Measurements from ENCODE around the gene LRRC57. TPM values are rescaled to one million over a fixed set of nuclear protein-coding genes. Genes with fewer than 3 reads are reported as not detected.

Gene LRRC57
- 21.6 TPM for polyA plus RNA-seq (2013, experiment 1 of 4)
- 24.6 TPM for polyA plus RNA-seq (2013, experiment 2 of 4)
- polyA plus RNA-seq (2013, experiment 3 of 4), result 16.8 TPM
- polyA plus RNA-seq (2013, experiment 4 of 4), result 14.7 TPM

DNA sequence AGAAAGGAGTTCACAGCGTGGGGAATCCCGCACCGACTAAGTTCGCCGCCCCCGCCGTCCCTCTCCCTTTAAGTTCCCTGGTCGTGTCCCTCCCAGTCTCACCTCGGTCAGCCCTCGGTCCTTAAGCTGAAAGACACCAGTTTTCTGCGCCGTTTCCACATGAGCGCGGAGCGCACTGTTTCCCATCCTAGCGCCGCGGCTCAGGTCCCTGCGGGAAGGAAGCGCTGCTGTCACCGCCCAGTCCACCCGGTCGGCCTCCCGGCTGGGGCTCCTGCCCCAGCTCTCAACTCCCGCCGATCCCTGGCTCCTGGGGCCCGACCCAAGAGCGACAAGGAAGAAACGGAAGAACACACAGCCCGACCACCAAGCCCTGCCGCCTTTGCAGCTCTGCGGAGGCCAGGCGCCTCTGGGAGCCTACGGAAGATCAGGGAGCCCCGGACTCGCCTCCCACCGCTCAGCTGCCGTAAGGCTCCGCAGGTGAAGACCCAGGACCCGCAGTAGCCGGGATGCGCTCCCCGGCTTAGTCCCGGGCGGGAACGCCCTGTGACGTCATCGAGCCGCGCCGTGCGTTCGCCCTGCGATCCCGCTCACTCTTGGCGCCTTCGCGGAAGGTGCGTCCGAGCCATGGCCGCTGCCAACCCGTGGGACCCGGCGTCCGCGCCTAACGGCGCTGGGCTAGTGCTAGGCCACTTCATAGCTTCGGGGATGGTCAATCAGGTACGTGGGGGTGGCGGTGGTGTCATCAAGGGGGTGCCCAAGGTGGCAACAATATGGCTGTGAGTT, at the start of gene LRRC57, which contains the start of gene HAUS2:
TSS of gene LRRC57 (minus strand) at position 545 of the 783 bp plus-strand sequence. CDS start at position 186, 359 bp downstream.
TSS of gene HAUS2 (plus strand) at position 590 of the 783 bp plus-strand sequence. CDS start at position 625, 35 bp downstream.
- H3K36me3 ChIP-seq (ENCODE audit: control insufficient read depth, insufficient read depth, low read length), result peaks cover 6% of the 10 kb centered on the region
- peak within 1 kb of the TSS; percentile 85 for H3K4me3 ChIP-seq (ENCODE audit: insufficient read depth, low read depth, low read length)
- no peaks in the 10 kb centered on the region for H3K27me3 ChIP-seq (ENCODE audit: control insufficient read depth, insufficient read depth, low read length, poor library complexity, severe bottlenecking)
- H3K4me1 ChIP-seq (ENCODE audit: control insufficient read depth, insufficient read depth, low read length), result peaks cover 13% of the 10 kb centered on the region
- H3K9me3 ChIP-seq (ENCODE audit: control insufficient read depth, low read length), result no peaks in the 10 kb centered on the region
- peak within 1 kb of the TSS; percentile 56 for H3K27ac ChIP-seq (ENCODE audit: insufficient read depth, low read depth, low read length, poor library complexity, severe bottlenecking)
- WGBS, 2 experiments, result 0% methylated on average over 71 of the region's 71 CpGs

DNA sequence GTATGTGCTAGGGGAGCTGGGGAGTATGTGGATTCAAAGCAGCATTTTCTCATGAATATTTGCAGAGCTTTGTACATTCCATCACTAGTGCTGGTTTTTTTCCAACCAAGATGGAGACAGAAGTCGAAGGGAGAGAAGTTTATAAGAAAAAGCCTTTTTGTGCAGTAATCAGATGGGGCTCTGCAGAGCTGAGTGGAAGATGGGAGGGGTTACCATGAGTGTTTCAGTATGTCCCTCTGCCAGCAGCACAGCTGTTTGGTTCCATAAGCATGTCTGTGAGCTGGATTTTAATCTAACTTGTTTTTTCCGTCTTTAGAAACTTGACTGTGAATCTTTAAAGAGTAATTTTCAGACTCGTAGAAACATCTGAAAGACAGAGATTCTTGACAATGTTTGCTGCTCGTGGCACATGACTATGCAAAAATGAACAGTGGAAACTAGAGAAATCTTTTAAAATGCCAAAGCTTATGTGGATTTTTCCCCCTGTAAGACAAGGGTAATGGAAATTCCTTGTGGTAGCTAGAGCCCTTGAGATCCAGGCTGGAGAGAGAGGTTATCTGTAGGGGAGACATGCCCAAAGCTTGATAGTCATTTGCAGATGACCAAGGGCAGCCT, 47.1 kb upstream of the LRRC57 start:
- no peaks in the 10 kb centered on the region for H3K27me3 ChIP-seq (ENCODE audit: control insufficient read depth, insufficient read depth, low read length, poor library complexity, severe bottlenecking)
- H3K36me3 ChIP-seq (ENCODE audit: control insufficient read depth, insufficient read depth, low read length), result peaks cover 2% of the 10 kb centered on the region
- WGBS, 2 experiments, result 94 to 95% methylated on average over 4 of the region's 4 CpGs
- H3K27ac ChIP-seq (ENCODE audit: insufficient read depth, low read depth, low read length, poor library complexity, severe bottlenecking), result no peak overlapping the region
- H3K9me3 ChIP-seq (ENCODE audit: control insufficient read depth, low read length), result no peaks in the 10 kb centered on the region
- no peaks in the 10 kb centered on the region for H3K4me1 ChIP-seq (ENCODE audit: control insufficient read depth, insufficient read depth, low read length)
- H3K4me3 ChIP-seq (ENCODE audit: insufficient read depth, low read depth, low read length), result no peak overlapping the region

DNA sequence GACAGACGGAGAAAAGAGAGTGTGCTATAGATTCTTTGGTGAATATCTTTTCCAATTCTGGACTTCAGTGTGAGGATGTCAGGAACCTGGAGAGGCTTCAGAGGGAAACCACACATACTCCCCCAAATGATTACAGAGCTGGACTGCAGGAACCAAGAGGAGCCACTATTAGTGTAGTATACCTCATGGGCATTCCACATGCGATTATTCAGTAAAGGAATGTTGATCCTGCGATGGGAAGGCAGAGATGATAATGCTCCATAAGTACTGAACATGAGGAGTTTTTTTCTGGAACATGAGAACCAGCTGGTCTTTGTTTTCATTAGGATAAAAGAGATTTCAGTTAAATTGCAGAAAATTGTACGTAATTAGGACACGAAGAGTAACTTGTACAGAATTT, 45.5 kb upstream of the LRRC57 start:
- Histone ChIP-seq H3K36me3 (ENCODE audit: control insufficient read depth, insufficient read depth, low read length) (peaks cover 1% of the 10 kb centered on the region), H3K9me3 (ENCODE audit: control insufficient read depth, low read length) (no peaks in the 10 kb centered on the region), H3K27ac (ENCODE audit: insufficient read depth, low read depth, low read length, poor library complexity, severe bottlenecking) (no peak overlapping the region), H3K27me3 (ENCODE audit: control insufficient read depth, insufficient read depth, low read length, poor library complexity, severe bottlenecking) (no peaks in the 10 kb centered on the region), H3K4me1 (ENCODE audit: control insufficient read depth, insufficient read depth, low read length) (no peaks in the 10 kb centered on the region), H3K4me3 (ENCODE audit: insufficient read depth, low read depth, low read length) (no peak overlapping the region)
- WGBS, 2 experiments, result 97% methylated on average over 5 of the region's 5 CpGs

DNA sequence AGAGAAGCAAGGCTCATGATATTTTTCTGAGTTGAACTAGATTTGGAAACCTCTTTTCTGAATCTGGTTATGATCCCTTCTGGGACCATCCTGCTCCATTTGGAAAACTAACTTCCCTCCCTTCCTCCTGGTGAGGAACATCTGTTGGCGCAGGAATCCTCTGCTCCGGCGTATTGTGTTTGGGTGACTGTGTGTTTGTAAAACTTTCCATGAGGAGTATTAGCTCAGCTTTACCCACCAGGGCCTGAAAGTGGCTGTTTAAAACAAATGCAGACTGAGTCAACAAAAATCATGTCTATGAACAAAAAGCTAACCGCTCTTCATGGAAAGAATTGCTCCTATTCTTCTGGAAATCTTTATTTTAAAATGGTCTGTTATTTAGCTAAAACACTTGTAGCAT, 44.5 kb upstream of the LRRC57 start:
- H3K9me3 ChIP-seq (ENCODE audit: control insufficient read depth, low read length), result no peaks in the 10 kb centered on the region
- H3K4me1 ChIP-seq (ENCODE audit: control insufficient read depth, insufficient read depth, low read length), result no peaks in the 10 kb centered on the region
- H3K27ac ChIP-seq (ENCODE audit: insufficient read depth, low read depth, low read length, poor library complexity, severe bottlenecking), result no peak overlapping the region
- WGBS, 2 experiments, result 97 to 100% methylated on average over 1 to 4 of the region's 4 CpGs
- H3K4me3 ChIP-seq (ENCODE audit: insufficient read depth, low read depth, low read length), result no peak overlapping the region
- no peaks in the 10 kb centered on the region for H3K36me3 ChIP-seq (ENCODE audit: control insufficient read depth, insufficient read depth, low read length)
- H3K27me3 ChIP-seq (ENCODE audit: control insufficient read depth, insufficient read depth, low read length, poor library complexity, severe bottlenecking), result no peaks in the 10 kb centered on the region

DNA sequence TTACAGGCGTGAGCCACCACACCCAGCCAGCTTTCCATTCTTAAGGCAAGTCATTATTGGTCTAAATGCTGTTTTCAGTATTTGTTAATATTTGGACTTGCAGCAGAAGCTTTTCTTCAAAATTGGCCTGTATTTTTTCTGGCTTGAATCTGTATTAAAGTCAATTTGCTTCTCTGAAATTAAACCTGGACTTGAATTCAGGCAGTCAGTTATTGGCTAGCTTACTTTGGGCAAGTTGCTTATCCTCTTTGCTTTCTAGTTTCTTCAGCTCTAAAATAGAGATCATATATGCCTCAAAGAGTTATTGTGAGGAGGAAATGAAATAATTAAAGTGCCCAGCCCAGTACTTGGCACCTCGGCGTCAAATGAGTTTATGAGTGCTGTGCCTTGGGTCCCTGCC, 44.1 kb upstream of the LRRC57 start:
- H3K4me3 ChIP-seq (ENCODE audit: insufficient read depth, low read depth, low read length), result no peak overlapping the region

DNA sequence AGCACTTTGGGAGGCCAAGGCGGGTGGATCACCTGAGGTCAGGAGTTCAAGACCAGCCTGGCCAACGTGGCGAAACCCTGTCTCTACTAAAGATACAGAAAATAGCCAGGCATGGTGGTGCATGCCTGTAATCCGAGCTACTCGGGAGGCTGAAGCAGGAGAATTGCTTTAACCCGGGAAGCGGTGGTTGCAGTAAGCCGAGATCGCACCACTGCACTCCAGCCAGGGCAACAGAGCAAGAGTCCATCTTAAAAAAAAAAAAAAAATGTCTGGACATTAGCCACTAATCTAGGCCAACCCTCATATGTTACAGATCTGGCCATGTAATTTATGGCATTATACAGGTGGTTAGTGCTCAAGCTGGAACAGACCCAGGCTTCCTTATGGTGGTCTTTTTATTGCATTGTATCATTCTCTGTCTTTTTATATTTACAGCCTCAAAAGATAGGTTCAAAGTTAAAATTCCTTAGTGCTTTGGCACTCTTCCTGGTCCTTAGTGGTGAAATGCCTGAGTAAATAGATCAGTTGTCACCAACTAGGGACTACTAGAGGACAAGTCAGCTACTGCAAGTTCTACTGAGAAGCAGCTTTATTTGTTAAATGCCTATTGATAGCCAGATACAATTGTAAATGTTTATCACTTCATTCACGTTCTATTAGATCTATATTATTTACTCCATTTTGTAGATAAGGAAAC, 42.8 kb upstream of the LRRC57 start:
- no peak overlapping the region for H3K27ac ChIP-seq (ENCODE audit: insufficient read depth, low read depth, low read length, poor library complexity, severe bottlenecking)
- H3K4me3 ChIP-seq (ENCODE audit: insufficient read depth, low read depth, low read length), result no peak overlapping the region
- no peaks in the 10 kb centered on the region for H3K9me3 ChIP-seq (ENCODE audit: control insufficient read depth, low read length)
- H3K27me3 ChIP-seq (ENCODE audit: control insufficient read depth, insufficient read depth, low read length, poor library complexity, severe bottlenecking), result no peaks in the 10 kb centered on the region
- no peaks in the 10 kb centered on the region for H3K4me1 ChIP-seq (ENCODE audit: control insufficient read depth, insufficient read depth, low read length)
- no peaks in the 10 kb centered on the region for H3K36me3 ChIP-seq (ENCODE audit: control insufficient read depth, insufficient read depth, low read length)
- 79 to 83% methylated on average over 9 to 10 of the region's 10 CpGs for WGBS, 2 experiments

More for the DNA sequence above, 44.1 kb upstream of the LRRC57 start:
- Histone ChIP-seq H3K27ac (ENCODE audit: insufficient read depth, low read depth, low read length, poor library complexity, severe bottlenecking) (no peak overlapping the region), H3K27me3 (ENCODE audit: control insufficient read depth, insufficient read depth, low read length, poor library complexity, severe bottlenecking) (no peaks in the 10 kb centered on the region), H3K36me3 (ENCODE audit: control insufficient read depth, insufficient read depth, low read length) (no peaks in the 10 kb centered on the region), H3K9me3 (ENCODE audit: control insufficient read depth, low read length) (no peaks in the 10 kb centered on the region), H3K4me1 (ENCODE audit: control insufficient read depth, insufficient read depth, low read length) (no peaks in the 10 kb centered on the region)
- 95 to 96% methylated on average over 3 of the region's 3 CpGs for WGBS, 2 experiments

DNA sequence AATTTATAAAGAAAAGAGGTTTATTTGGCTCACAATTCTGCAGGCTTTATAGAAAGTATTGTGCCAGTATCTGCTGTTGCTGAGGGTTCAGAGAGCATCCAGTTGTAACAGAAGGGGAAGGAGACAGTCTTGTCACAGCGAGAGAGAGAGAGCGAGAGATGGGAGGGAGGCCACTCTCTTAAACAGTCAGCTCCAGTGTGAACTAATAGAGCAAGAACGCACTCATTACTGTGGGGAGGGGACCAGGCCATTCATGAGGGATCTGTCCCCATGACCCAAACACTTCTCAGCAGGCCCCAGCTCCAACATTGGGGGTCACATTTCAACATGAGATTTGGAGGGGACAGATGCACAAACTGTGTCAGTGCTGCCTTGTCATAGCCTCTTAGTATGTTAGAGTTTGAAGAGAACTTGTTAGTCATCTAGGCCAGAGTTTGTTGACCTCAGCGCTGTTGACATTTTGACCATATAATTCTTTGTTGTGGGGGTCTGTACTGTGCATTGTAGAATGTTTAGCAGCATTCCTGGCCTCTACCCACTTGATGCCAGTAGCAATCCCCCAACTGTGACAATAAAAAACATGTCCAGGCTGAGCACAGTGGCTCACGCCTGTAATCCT, 42.1 kb upstream of the LRRC57 start:
- Histone ChIP-seq H3K4me3 (ENCODE audit: insufficient read depth, low read depth, low read length) (no peak overlapping the region), H3K36me3 (ENCODE audit: control insufficient read depth, insufficient read depth, low read length) (no peaks in the 10 kb centered on the region), H3K27ac (ENCODE audit: insufficient read depth, low read depth, low read length, poor library complexity, severe bottlenecking) (no peak overlapping the region), H3K9me3 (ENCODE audit: control insufficient read depth, low read length) (no peaks in the 10 kb centered on the region), H3K4me1 (ENCODE audit: control insufficient read depth, insufficient read depth, low read length) (no peaks in the 10 kb centered on the region), H3K27me3 (ENCODE audit: control insufficient read depth, insufficient read depth, low read length, poor library complexity, severe bottlenecking) (no peaks in the 10 kb centered on the region)
- 88 to 89% methylated on average over 5 of the region's 5 CpGs for WGBS, 2 experiments

DNA sequence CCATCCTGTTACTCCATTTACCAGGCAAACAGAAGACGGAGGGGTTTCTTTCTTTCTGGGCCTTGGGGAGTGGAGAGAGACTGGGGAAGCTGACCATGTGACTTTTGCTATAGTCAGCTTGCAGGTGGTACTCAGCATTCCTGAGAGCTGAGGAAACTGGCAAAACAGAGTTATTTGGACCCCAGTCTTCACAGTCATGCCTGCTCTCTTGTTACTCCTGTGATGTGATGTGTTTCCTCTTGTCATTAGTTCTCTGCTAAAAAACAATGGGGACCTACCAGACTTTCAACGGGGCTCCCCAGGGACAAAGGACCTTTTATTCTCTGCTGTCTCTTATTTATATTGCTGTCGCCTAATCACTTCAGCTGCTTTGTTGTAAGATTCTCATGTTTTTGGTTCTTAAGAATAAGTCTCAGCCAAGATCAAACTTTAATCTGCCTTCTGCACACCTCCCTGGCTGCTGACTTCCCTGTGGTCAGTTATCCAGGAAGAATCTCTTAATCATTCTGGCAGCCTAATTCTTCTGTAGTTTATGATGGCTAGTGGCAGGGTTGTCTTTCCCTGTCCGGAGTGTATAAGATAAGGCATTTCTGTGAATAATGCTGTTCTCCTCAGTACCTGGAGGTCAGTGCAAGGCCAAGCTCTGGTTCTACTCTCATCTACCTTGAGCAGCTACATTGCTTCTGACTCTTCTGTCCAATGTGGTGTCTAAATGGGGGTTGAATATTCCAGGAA, 35.6 kb upstream of the LRRC57 start:
- H3K4me3 ChIP-seq (ENCODE audit: insufficient read depth, low read depth, low read length), result no peak overlapping the region
- no peak overlapping the region for H3K27ac ChIP-seq (ENCODE audit: insufficient read depth, low read depth, low read length, poor library complexity, severe bottlenecking)
- no peaks in the 10 kb centered on the region for H3K36me3 ChIP-seq (ENCODE audit: control insufficient read depth, insufficient read depth, low read length)
- H3K9me3 ChIP-seq (ENCODE audit: control insufficient read depth, low read length), result no peaks in the 10 kb centered on the region
- peaks cover 20% of the 10 kb centered on the region for H3K27me3 ChIP-seq (ENCODE audit: control insufficient read depth, insufficient read depth, low read length, poor library complexity, severe bottlenecking)
- 26 to 29% methylated on average over 4 of the region's 4 CpGs for WGBS, 2 experiments
- H3K4me1 ChIP-seq (ENCODE audit: control insufficient read depth, insufficient read depth, low read length), result peaks cover 36% of the 10 kb centered on the region

DNA sequence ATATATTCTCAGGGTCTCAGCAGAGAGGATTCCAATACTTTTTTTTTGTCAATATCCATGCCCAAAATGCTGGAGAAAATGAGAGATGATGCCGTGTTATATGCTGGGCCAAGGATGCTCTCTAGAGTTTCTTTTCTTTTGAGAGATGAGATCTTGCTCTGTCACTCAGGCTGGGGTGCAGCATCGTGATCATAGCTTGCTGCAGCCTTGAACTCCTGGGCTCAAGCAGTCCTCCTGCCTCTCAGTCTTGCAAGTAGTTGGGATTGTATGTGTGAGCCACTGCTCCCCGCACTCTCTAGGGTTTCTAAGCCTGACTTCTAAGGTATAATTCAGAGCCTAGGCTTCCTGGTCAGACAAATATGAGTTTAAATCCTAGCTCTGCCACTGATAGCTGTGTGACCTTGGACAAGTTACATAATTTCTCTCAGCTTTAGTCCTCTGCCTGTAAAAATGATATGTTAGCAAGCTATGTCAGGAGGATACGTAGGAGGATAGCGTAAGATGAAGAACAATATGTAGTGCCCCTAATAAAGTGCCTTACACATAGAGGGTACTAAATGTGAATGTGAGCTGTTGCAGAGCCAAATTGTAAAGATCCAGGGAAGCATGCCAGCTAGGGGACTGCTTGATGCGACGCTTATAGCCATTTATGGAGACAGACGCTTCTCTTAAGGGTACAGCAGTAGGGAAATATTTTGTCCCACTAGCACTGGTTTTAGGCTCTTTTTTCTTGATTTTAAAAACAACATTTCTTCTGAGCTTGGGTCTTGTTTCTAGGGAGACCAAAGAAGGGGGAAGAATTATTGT, 34.2 kb upstream of the LRRC57 start:
- 83 to 88% methylated on average over 8 of the region's 8 CpGs for whole genome bisulfite sequencing, 2 experiments

More for the DNA sequence above, 34.2 kb upstream of the LRRC57 start:
- Histone ChIP-seq H3K4me3 (ENCODE audit: insufficient read depth, low read depth, low read length) (no peak overlapping the region), H3K36me3 (ENCODE audit: control insufficient read depth, insufficient read depth, low read length) (no peaks in the 10 kb centered on the region), H3K27ac (ENCODE audit: insufficient read depth, low read depth, low read length, poor library complexity, severe bottlenecking) (no peak overlapping the region), H3K27me3 (ENCODE audit: control insufficient read depth, insufficient read depth, low read length, poor library complexity, severe bottlenecking) (peaks cover 20% of the 10 kb centered on the region), H3K4me1 (ENCODE audit: control insufficient read depth, insufficient read depth, low read length) (peaks cover 36% of the 10 kb centered on the region), H3K9me3 (ENCODE audit: control insufficient read depth, low read length) (no peaks in the 10 kb centered on the region)
